ENCODE data around the gene NCAM1.

The NCAM1 gene

DNA sequence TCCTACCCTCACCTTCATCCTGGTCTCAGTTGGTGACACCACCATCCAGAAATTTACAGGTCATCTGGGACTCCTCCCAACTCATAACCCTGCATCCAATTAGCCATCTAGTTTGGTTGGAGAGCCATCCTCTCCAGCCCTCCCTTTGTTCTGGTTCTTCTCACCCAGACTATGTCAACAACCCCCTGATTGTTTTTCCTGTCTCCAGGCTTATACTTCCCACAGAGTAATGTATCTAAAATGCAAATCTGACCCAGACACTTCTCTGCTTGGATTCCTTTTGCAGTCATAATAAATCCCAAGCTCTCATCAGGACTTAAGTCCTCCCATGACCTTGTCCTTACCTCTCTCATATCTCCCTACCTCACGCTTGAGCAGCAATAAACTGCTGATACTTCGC lies 356.1 kb downstream of the NCAM1 start:
- DNase-seq, result no peak

DNA sequence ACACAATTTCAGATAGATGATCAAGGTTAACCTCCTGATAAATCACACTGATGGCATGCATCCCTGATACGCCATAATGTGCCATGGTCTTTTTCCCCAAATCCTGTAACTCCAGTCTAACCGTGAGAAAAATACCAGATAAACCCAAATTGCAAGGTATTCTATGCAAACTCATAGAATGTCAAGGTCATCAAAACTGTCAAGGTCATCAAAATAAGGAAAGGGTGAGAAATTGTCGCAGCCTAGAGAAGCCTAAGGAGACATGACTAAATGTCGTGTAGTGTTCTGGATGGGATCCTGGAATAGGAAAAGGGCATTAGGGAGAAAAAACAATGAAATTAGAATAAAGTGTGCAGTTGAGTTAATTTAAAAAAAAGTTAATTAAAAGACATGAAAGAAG lies 357.9 kb downstream of the NCAM1 start:
- no peak for DNase-seq

DNA sequence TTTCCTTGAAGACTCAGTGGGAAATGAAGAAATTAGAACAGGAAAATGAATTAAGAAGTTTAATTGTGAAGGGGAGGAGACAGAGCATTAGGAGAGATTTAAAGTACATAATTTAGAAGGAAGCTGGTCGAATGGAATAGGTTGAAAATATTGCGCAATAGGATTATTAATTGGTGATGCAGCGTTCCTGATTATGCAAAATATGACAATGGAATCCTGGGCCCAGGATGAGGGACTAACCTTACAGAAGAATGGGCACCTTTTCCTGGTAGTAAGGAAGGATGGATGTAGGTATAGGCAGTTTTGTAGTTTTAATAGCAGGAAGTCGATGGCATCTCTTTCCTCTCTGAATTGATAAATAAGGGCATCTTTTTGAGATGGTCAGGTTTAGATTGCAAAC lies 360.9 kb downstream of the NCAM1 start:
- DNase-seq, result no peak

DNA sequence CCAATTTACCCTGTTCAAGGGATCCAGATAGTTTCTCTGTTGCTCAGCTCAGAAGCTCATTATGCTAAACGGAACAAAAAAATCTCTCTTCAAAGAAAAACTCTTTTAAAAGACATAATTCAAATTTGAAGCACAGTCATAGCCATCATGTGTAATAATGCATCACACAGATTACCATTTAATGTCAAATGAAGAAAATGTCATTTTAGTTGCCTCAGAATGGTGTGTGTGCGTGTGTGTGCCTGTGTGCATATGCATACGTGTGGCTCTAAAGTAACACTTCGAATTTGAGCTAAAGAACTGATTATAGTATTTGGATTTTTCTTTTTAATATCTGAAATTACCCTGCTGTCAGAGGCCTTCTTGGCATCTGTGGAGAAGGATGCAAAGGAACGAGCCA lies 363.0 kb downstream of the NCAM1 start:
- no peak for DNase-seq
